ENCODE data around the gene MAML2.

Gene MAML2

DNA sequence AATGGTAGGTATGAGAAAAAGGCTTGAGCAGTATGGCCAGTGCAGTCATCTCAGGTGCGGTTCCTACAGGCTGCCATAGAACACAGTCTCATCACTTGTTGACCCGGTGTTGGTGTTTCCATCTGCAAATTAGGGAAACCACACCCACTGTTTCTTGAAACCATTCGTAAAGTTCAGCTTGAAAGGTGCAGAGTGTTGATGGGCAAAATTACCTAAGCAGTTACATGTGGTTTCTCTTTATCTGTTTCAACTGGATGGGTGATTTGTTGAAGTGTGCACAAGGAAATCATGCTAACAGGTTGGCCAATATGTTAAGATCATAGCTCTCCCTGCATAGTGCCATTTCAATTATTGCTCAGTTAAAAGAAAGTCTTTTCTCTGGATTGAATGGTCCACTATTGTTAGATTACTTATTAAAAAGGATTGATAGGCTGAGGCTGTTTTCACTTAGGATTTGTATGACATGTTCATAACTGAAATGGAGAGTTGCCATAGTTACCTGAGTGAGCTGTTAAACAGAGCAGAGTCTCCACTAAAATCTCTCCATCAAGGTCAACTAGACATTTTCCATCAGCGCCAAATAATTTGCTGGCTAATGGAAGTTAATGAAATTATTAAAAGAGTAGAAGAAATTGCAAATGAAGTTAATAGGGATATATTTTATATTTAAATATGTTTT, 215.9 kb downstream of the MAML2 start:
- no peak for DNase-seq (ENCODE audit: low read depth in 2 of 2)

DNA sequence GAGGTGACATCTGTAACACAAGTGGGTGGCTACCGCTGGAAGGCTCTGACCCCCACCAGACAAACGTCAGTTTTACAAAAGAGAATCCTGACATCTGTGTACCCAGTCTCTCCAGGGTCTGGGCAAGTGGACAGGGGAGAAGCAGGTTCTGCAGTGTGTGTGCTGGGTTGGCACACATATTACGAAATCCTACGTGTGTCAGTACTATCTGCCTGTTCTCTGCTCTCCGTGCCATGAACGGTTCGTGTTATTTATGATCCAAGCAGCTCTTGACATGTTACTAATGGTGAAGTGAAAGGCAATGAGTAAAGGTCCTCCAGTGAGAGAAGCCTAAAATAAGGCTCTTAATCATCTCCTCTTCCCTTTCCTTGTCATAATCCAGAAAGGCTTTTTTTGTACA, 217.6 kb downstream of the MAML2 start:
- DNase-seq (ENCODE audit: low read depth in 2 of 2), result no peak

DNA sequence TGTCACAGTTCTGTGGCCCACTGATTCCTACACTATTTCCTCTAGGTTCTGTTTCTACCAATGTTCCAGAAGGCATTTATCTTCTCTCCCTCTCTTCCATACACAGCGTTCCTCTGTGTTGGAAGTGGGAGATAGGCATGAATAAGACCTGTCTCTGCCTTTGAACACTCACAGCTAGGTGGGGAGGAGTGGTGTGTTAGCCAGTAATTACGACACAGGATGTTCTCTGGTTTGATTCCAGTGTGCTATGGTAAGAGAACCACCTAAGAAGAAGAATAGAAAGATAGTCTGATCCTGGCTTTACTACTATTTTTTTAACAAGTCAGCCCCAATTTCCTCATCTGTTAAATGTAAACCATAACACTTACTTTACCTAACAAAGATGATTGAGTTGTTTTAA, 218.8 kb downstream of the MAML2 start:
- DNase-seq (ENCODE audit: low read depth in 2 of 2), result no peak

DNA sequence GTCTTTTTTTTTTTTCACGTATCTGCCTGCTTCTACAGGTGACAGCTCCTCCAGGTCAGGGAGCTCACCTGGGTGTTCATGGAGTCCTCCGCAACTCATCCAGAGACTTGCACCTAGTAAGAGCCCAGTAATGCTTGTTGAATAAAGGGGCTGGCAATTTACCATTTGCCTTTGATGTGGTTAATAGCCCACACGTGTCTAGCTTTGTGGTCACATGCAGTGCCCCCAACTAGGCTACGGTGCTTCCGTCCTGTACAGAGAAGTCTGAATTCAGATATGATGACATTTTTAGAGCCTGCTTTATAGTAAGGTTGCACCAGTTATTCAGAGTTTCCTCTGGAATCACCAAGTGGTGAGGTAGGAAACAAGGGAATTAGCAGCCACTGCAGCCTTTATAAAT, 219.7 kb downstream of the MAML2 start:
- DNase-seq (ENCODE audit: low read depth in 2 of 2), result no peak

DNA sequence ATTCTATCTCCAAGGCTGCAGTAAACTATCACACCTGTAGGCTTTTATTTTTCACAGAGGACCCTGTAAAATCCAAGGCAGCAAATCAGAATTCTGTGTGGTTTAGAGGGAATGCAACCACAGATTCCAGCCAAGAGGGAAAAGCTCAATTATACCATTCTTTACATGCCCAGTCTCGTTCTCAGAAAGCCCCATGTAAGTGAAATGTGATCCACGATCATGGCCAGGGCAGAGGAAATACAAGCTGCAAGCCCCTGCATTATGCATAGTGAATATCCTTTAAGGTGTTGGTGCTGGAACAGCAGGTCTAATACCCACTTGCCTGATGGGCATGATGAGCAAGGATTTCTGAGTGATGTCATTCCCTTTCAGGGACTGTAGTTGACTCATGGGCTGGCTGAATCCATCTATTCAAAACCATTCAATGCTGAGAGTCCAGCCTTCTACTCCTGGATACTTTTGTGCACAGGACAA, 220.4 kb downstream of the MAML2 start:
- no peak for DNase-seq (ENCODE audit: low read depth in 2 of 2)

DNA sequence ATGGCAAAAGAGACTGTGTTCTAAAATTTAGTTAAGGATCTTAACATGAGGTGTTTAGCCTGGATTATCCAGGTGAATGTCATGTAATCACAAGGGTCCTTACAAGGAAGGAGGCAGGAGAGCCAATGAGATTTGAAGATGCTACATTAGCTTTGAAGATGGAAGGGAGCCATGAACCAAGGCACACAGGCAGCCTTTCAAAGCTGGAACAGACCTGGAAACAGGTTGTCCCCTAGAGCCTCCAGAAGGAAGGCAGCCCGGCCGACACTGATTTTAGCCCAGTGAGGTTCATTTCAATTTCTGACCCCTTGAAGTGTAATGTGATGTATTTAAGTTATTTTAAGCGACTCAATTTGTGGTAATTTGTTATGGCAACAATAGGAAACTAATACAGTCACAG, 223.8 kb downstream of the MAML2 start:
- no peak for DNase-seq (ENCODE audit: low read depth in 2 of 2)

DNA sequence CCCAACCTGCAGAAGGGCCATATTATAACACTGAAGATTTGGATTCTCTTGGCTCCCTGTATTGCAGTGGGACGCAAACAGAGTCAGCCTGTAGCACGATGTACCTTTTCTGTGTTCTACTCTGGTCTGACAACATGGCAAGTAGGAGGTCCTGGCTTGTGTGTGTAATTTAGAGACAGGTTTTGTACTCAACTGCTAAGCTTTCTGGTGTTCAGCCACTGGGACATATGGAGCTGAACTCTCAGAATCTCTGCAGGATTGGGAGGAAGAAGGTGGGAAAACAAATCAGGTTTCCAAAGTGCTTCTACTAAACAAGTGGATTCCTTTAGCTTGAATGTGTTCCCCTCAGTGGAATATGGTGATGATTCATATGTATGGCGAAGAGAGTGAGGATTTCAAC, 226.6 kb downstream of the MAML2 start:
- DNase-seq (ENCODE audit: low read depth in 2 of 2), result no peak

DNA sequence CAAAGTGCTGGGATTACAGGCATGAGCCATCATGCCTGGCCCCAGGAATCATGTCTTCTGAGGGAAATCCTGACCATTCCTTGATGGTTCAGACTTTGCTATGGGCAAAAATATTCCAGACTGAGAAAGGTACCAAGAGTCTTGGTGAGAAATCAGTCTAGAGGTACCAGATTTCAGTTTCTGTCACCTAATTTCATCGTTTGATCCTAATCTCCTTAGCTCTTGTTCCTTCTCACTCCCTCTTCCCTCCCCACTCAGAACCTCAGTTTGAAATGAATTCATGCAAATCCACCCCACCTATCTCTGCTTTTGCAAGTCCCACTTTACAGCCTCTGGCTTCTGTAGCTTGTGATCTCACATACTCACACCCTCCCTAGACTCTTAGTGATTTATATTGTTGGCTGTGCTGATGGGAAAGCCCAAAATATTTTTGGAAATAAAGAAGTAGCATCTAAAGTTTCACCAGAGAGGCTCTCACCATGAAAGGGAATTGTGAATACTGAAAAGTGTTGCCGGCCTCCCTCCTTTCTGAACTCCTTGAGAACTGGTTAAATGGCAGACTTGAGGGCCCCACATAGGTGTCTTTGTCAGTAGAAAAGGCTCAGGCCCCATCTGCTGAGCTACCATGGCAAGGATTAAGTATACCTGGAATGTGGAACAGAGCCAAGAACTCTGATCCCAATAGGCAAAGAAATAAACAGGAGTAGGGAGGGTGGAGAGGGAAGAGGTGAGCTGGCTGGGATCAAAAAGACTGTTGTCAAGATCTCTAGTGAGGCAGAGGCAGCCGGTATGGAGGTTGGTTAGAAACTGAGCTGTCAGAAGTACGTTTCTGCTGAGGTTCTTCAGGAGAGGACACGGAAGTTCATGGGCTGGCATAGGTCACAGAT, 228.6 kb downstream of the MAML2 start:
- no peak for DNase-seq (ENCODE audit: low read depth in 2 of 2)

DNA sequence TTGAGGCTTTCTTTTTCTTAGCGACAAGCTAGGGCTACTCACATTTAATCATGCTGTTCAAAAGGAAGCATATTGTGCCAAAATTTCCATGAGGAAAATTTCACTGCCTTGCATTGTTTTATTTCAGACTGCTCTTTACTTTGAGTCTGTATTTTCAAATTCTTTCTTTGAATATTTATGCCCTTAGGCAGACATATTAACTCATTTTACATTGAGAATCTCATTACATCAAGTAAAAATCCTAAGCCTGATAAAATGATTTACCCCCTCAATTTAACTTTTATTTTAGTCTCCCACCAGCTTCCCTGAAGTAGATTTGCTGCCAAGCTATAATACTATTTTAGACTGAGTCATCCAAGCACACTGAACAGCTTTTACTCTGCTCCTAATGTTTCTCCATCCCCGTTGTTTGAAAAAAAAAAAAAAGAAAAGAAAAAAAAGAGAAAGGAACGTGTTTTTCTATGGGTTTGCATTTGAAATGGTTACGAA, 229.8 kb downstream of the MAML2 start:
- DNase-seq (ENCODE audit: low read depth in 2 of 2), result no peak

DNA sequence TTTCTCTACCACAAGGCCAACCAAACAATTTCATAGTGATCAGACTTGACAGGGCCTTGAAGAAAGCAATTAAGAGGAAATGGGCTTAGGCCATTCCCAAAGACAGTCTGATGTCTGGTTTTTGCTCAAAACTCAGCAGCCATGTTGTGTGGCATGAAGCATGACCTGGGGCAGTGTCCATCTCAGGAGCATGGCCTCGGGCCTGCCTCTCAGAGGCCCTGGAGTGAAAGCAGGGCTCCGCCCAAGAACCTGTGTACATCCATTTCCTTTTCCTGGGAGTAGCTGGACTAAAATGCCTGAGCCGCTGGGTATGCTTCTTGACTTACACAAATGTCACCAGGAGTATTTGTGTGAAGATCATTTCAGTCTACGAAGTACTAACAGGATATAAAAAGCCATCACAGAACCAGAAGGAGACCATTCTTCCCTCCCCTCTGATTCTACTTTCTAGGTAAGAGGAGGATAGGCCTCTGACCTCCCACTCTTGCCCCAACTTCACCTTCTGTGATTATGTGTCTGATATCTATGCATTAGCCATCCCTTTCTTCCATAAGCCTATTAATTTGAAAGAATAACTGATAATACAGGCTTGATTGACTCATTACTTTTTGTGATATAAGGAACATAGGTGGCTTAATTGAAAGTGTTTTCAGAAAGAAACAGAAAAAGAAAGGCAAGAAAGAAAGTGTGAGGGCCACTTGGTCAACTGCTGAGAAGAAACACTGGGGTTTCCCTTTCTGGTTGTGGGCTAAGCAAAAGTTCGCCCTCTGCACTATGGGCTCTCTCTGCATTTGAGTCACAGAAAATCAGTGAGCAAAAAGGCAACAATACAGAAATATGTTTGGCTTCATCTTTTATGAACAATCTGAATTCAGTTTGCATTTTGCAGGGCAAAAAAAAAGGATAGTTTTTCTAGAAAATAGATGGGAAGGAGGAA, 230.5 kb downstream of the MAML2 start:
- peak in 1 of 2 donors; percentile 20 for DNase-seq (ENCODE audit: low read depth in 2 of 2)

DNA sequence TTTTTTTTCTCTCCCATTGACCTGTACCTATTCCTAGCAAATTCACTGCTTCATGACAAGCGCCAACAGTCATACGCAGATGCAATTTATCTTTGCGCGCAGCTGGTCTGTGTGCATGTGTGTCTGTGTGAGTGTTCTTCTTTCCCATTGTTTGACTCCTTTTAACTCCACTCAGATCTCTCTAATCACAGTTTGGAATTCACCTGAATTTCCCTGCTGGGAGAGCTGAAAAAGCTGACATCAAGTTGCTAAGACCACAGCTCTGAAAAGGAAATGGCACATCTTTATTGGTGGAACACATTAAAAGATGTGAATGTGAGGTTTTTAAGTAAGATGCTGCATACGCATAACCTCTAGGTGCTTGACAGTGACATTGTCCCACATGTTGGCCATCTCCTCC, 231.7 kb downstream of the MAML2 start:
- no peak for DNase-seq (ENCODE audit: low read depth in 2 of 2)

DNA sequence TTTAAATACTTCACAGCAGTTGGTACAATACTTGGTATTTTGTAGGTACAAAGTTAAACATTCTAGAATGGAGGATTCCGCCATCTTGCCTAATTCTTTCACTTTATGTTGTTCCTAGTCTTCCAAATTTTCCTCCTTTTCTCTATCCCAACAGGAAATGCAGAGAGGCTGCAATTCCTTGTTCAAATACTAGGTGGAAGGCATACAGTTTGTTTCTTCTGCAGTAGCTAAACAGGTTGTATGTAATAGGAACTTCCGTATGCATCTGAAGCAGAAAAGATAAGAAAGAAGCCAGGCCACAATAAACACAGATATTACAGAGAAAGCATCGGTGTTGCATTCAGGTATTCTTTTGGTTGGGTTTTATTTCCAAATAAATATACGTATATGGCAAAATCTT, 232.7 kb downstream of the MAML2 start:
- no peak for DNase-seq (ENCODE audit: low read depth in 2 of 2)

DNA sequence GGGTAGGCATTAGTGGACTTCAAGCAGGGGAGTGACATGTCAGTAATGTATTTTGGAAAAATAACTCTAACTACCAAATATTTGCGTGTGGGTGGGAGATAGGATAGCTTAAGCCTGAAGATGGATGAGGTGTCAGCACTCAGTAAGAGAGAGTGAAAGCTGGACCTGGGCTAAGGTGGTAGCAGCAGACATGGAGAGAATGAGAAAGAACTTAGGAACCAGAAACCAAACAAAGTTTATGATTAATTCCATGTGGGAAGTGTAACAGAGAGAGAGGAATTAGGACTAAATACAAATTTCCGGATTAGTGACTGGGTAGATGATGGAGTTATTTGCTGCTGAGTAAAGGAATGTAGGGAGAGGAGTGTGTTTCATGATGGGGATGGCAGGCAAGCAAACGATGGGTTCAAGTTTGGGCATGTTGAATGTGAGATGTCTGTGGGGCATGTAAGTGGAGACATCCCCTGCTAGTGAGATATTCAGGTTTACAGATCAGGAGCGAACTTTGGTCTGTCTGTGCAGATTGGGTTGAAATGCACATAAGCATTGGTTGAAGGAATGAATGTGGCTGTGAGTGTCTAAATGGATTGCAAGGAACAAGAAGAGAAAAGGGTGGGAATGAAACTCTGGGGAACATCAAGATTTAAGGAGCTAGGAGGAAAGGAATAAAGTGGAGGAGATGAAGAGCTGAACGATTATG, 233.5 kb downstream of the MAML2 start:
- DNase-seq (ENCODE audit: low read depth in 2 of 2), result no peak

DNA sequence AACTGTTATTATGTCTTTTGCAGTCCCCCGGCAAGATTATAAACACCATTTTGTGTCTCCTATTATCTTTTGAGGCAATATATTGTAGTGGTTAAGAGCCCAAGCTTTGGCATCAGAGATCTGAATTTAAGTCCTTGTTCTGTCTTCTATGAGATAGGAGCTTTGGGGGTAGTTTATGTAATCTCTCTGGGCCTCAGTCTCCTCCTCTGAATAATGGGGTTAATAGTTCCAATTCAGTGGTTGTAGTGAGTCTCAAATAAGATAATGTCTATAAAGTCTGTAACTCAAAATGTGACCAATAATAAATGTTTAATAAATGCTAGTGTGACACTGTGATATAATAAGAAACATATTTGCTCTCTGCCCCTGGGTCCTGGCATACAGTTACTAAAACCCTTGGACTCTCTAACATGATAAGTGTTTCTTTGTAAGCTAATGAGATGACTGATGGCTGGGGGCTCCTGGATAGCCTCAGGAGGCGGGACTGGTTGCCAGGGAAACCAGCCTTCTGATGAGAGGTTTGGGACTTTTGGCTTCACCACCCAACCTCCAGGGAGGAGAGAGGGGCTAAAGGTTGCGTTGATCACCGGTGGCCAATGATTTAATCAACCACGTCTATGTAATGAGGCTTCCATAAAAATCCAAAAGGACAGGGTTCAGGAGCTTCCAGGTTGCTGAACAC, 235.7 kb downstream of the MAML2 start:
- no peak for DNase-seq (ENCODE audit: low read depth in 2 of 2)

DNA sequence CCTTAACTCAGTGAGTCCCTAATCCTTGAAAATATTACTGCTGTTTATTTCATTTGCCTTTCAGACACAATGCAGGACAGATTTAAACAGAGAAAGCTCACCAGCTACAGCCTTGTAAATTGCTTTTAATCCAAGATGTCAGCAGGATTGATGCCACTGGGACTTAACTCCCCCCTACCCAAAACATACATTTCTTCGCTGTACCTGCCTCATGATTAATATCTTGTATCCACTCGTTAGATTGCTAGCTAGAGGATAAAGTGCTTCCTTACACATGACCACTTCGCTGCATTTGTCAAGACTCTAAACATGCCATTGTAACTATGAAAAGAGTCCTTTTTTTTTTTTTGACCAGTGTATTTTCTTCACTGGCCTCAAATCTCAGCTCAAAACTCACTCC, 236.3 kb downstream of the MAML2 start:
- no peak for DNase-seq (ENCODE audit: low read depth in 2 of 2)

DNA sequence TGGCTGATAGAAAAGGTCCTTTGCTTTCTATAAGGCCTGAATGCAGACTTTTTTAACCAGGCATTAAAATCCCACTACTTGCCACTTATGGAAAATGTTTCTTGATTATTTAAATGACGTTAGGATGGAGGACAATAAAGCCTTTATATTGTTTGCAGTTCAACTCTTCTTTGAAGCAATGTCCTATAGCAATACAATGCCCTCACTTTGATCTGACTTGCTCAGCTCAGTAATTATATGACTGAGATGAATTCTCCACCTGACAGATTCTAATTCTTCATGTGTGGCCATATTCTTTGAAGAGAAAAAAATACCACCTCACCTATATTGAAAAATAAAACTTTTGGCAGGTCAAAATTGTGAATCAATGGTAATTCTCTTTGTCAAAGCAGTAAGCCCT, 237.1 kb downstream of the MAML2 start:
- no peak for DNase-seq (ENCODE audit: low read depth in 2 of 2)

DNA sequence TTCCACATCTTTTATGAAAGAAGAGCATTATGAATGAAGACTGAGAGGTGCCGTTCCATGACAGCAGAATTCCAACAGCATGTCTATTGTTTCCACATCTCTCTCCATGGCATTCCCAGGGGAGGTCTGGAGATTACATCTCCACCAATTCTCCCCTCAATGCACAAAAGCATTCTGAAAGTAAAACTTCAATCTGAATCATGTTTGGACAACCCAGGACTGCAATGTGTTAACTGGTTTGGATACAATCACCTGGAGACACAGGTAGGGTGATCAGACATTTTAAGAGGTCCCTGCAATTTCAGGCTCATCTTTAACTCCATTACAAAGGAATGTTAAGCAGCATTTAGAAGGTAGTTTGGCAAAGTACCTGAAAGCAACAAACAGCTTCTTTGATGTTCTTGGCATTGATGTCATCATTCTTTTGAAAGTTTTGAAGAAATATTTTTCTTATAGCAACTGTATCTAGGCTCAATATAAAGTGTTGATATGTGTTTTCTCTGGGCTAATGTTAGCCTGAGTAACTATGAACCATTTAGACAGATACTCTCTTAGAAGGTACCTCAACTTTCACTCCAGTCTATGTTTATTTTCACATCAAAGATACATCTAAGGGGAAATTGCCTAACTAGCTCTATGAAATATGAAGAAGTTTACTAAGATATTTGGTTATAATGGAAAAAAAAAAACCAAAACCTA, 237.6 kb downstream of the MAML2 start:
- no peak for DNase-seq (ENCODE audit: low read depth in 2 of 2)

DNA sequence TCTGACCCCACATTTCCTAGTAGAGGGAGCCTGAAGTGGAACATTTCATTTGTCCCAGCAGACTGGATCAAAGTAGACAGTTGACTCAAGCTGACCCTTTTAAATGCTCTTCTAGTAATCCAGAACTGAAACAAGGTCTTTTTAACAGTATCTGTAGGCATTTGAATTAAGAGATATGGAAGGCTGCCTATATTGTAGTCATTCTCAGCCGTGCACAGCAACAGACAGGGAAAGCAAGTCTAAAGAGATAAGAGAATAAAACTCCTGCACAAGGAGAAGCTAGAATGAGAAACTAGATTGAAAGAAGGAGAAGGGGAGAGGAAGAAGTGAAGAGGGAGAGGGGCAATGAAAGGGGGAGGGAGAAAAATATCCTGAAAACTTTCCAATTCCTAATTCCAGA, 238.5 kb downstream of the MAML2 start:
- no peak for DNase-seq (ENCODE audit: low read depth in 2 of 2)

DNA sequence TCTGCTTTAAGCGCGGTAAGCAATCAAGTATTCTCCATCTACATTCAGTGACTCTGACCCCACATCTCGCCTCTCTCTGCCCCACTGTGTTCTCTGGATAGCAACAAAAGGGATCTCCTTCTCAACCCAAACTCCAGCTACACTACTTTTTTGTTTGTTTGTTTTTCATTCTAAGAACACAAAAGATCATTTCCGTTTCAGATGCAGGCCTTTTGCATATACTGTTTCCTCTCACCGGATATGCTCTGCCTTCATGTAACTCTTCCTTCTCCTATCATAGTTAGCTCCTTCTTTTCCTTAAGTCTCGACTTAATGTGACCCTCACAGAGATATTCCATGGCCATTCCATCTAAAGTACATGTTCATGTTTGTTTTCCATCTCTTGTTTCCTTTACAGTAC, 239.3 kb downstream of the MAML2 start:
- DNase-seq (ENCODE audit: low read depth in 2 of 2), result no peak

DNA sequence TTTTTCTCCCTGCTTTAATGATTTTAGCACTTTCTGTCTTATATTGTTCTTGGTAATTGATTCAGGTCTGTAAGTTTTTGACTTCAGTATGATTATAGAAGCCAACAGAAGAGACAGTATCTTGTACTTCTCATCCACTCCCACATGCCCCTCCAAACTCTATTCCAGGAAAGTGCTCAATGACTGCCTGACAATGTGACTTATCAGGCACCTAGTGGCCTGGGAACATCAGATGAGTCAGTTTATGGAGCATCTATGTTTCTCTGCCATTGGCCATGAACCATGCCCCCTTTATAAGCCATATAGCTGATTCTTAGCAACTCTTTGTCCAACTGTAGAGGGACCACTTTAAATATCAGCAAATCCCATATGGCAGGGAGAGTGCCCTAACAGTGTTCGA, 239.9 kb downstream of the MAML2 start:
- DNase-seq (ENCODE audit: low read depth in 2 of 2), result no peak
